H1 (cell line): ENCODE measurements around the gene PTPRT. TPM values are rescaled to one million over a fixed set of nuclear protein-coding genes. Genes with fewer than 3 reads are reported as not detected.

Source experiments
- CTCF ChIA-PET: fragments of 300-600 bp; sonication (Branson Sonifier 250); formaldehyde crosslinking; loops from one replicate; lab custom pipeline; 2021; ENCODE audit not compliant: partially characterized antibody; lab: Charles Lee
- POLR2A ChIA-PET: fragments of 300-600 bp; sonication (Branson Sonifier 250); formaldehyde crosslinking; loops from one replicate; lab custom pipeline; 2021; ENCODE audit warnings: inconsistent platforms; ENCODE audit not compliant: partially characterized antibody; lab: Charles Lee
- DNase-seq, 2 experiments: peaks; one replicate each; pipeline versions ENCODE4 v3.0.0 to v3.0.0-alpha.2; 2010 to 2022; ENCODE audit warnings: low spot score in 2 of 2, low read depth in 1 of 2, mixed read lengths in 1 of 2
- FAIRE-seq: peaks from 2 replicates; lab custom pipeline; 2011; peaks lifted over from hg19 to GRCh38; lab: Jason Lieb, UNC
- H2AFZ ChIP-seq: 2 replicates; pipeline ENCODE4 v1.8.1; 2012; ENCODE audit warnings: low read length, inconsistent platforms
- H2AK5ac ChIP-seq: 2 replicates; pipeline ENCODE4 v1.6.1; 2013; ENCODE audit warnings: low read depth, low read length
- H2BK120ac ChIP-seq: replicated peaks from 2 replicates; pipeline ENCODE3; 2013; ENCODE audit warnings: low read depth, low read length, inconsistent platforms
- H2BK12ac ChIP-seq: 2 replicates; pipeline ENCODE4 v1.6.1; 2013; ENCODE audit warnings: low read depth, low read length
- H2BK15ac ChIP-seq: 2 replicates; pipeline ENCODE4 v1.6.1; 2013; ENCODE audit warnings: low read length
- H2BK20ac ChIP-seq: 2 replicates; pipeline ENCODE4 v1.6.1; 2013; ENCODE audit warnings: low read length
- H2BK5ac ChIP-seq: 2 replicates; pipeline ENCODE4 v1.6.1; 2013; ENCODE audit warnings: low read depth, low read length
- H3K14ac ChIP-seq: 2 replicates; pipeline ENCODE4 v1.6.1; 2013; ENCODE audit warnings: inconsistent platforms; ENCODE audit not compliant: insufficient read length
- H3K18ac ChIP-seq: 2 replicates; pipeline ENCODE4 v1.6.1; 2013; ENCODE audit warnings: low read length; ENCODE audit errors: extremely low read depth
- H3K23ac ChIP-seq: 2 replicates; pipeline ENCODE4 v1.6.1; 2013; ENCODE audit warnings: inconsistent platforms; ENCODE audit not compliant: insufficient read length
- H3K23me2 ChIP-seq: 2 replicates; pipeline ENCODE4 v1.6.1; 2013; ENCODE audit warnings: low read depth, low read length
- H3K27ac ChIP-seq: 2 replicates; pipeline ENCODE4 v1.6.1; 2011; ENCODE audit warnings: low read depth, low read length, inconsistent platforms
- H3K27me3 ChIP-seq, 4 experiments: replicated peaks in 1 of 4; 1 replicate in 1 of 4; 2 replicates in 3 of 4; pipeline versions ENCODE4 v1.6.1 to v1.8.1; 2011 to 2013; ENCODE audit warnings: low read length in 3 of 4, mild to moderate bottlenecking in 3 of 4, inconsistent platforms in 2 of 4, mixed read lengths in 2 of 4, moderate library complexity in 1 of 4; ENCODE audit not compliant: control insufficient read depth in 3 of 4, insufficient read depth in 3 of 4; ENCODE audit errors: extremely low read depth in 1 of 4
- H3K36me3 ChIP-seq, 4 experiments: 2 replicates each; pipeline versions ENCODE4 v1.6.1 to v1.8.1; 2011 to 2013; ENCODE audit warnings: mild to moderate bottlenecking in 4 of 4, low read length in 3 of 4, moderate library complexity in 2 of 4, control low read depth in 1 of 4, inconsistent platforms in 1 of 4; ENCODE audit not compliant: insufficient read depth in 4 of 4, control insufficient read depth in 2 of 4
- H3K4ac ChIP-seq: replicated peaks from 2 replicates; pipeline ENCODE3; 2013; ENCODE audit warnings: low read length, low read depth, mixed read lengths, inconsistent platforms; ENCODE audit not compliant: insufficient read length
- H3K4me1 ChIP-seq, 4 experiments: replicated peaks in 1 of 4; 1 replicate in 1 of 4; 2 replicates in 3 of 4; pipeline versions ENCODE4 v1.6.1 to v1.8.1; 2011 to 2013; ENCODE audit warnings: low read length in 3 of 4, inconsistent platforms in 2 of 4, mixed read lengths in 1 of 4; ENCODE audit not compliant: insufficient read depth in 4 of 4, control insufficient read depth in 3 of 4
- H3K4me2 ChIP-seq, 2 experiments: 2 replicates each; pipeline versions ENCODE4 v1.6.1 to v1.8.1; 2011 to 2013; ENCODE audit warnings: low read depth in 2 of 2, low read length in 2 of 2, control low read depth in 1 of 2, inconsistent platforms in 1 of 2, mild to moderate bottlenecking in 1 of 2; ENCODE audit not compliant: insufficient read depth in 1 of 2
- H3K4me3 ChIP-seq, 4 experiments: fragments of 200-600, 300-600 bp in 1 of 4; sonication (generic), shearing (Covaris generic), sonication (Bioruptor Twin) in 1 of 4; 2 replicates each; pipeline versions ENCODE4 v1.5.1 to v1.8.1; 2011 to 2016; ENCODE audit warnings: low read length in 4 of 4, low read depth in 3 of 4, control low read depth in 2 of 4, inconsistent platforms in 2 of 4, mild to moderate bottlenecking in 2 of 4, mixed read lengths in 1 of 4, moderate library complexity in 1 of 4; ENCODE audit not compliant: insufficient read depth in 2 of 4; ENCODE audit errors: extremely low read depth in 1 of 4
- H3K56ac ChIP-seq: replicated peaks from 2 replicates; pipeline ENCODE3; 2013; ENCODE audit warnings: low read depth, mild to moderate bottlenecking, mixed read lengths, low read length, inconsistent platforms; ENCODE audit not compliant: insufficient read length
- H3K79me1 ChIP-seq: 2 replicates; pipeline ENCODE4 v1.6.1; 2013; ENCODE audit warnings: low read depth, low read length, control low read depth
- H3K79me2 ChIP-seq, 2 experiments: 2 replicates each; pipeline versions ENCODE4 v1.6.1 to v1.8.1; 2012 to 2013; ENCODE audit warnings: low read length in 2 of 2, mild to moderate bottlenecking in 2 of 2, inconsistent platforms in 1 of 2; ENCODE audit not compliant: insufficient read depth in 2 of 2, control insufficient read depth in 1 of 2
- H3K9ac ChIP-seq, 4 experiments: replicated peaks in 1 of 4; 1 replicate in 1 of 4; 2 replicates in 3 of 4; pipeline versions ENCODE4 v1.6.1 to v1.8.1; 2011 to 2013; ENCODE audit warnings: low read depth in 3 of 4, low read length in 3 of 4, control low read depth in 2 of 4, mild to moderate bottlenecking in 2 of 4, moderate library complexity in 2 of 4, inconsistent platforms in 1 of 4; ENCODE audit errors: extremely low read depth in 1 of 4
- H3K9me3 ChIP-seq, 2 experiments: 2 replicates each; pipeline versions ENCODE4 v1.6.1 to v1.8.1; 2012 to 2013; ENCODE audit warnings: mild to moderate bottlenecking in 2 of 2, moderate library complexity in 2 of 2, control low read depth in 1 of 2, inconsistent platforms in 1 of 2, low read depth in 1 of 2, low read length in 1 of 2, mixed read lengths in 1 of 2; ENCODE audit not compliant: insufficient read depth in 2 of 2
- H4K20me1 ChIP-seq, 2 experiments: replicated peaks in 1 of 2; 2 replicates each; pipeline versions ENCODE3 to v1.8.1; 2011 to 2013; ENCODE audit warnings: inconsistent platforms in 2 of 2, low read length in 2 of 2, mild to moderate bottlenecking in 1 of 2; ENCODE audit not compliant: insufficient read depth in 2 of 2, control insufficient read depth in 1 of 2
- H4K5ac ChIP-seq: 2 replicates; pipeline ENCODE4 v1.6.1; 2013; ENCODE audit warnings: low read length, low read depth, mixed read lengths, inconsistent platforms; ENCODE audit not compliant: insufficient read length
- H4K8ac ChIP-seq: 2 replicates; pipeline ENCODE4 v1.8.0; 2013; ENCODE audit warnings: mild to moderate bottlenecking, moderate library complexity, low read length, inconsistent platforms; ENCODE audit not compliant: insufficient read depth; ENCODE audit errors: extremely low read depth
- H4K91ac ChIP-seq: replicated peaks from 2 replicates; pipeline ENCODE3; 2013; ENCODE audit warnings: low read length, mixed read lengths, inconsistent platforms; ENCODE audit not compliant: insufficient read length
- ATF2 ChIP-seq: IDR thresholded peaks from 2 replicates; pipeline ENCODE4 v1.6.1; 2012; ENCODE audit warnings: low read length, inconsistent platforms
- BCL11A ChIP-seq, 2 experiments: IDR thresholded peaks; one replicate each; pipeline ENCODE4 v1.6.1; 2011; ENCODE audit warnings: low read depth in 2 of 2, low read length in 2 of 2, mild to moderate bottlenecking in 2 of 2
- MAFK ChIP-seq: IDR thresholded peaks from 2 replicates; pipeline ENCODE4 v1.6.1; 2012; ENCODE audit warnings: low read depth, mild to moderate bottlenecking, improper control_type of control experiment, low read length
- USF2 ChIP-seq: IDR thresholded peaks from 2 replicates; pipeline ENCODE4 v1.6.1; 2011; ENCODE audit warnings: low read length, improper control_type of control experiment
- WGBS, 2 experiments: shearing (Covaris generic) in 1 of 2; methylation state at CpG; one replicate each; pipeline versions ENCODE4 v1.1.6 to v1.1.7; 2013 to 2015; ENCODE audit warnings: low lambda C conversion rate in 2 of 2, mixed read lengths in 2 of 2, inconsistent platforms in 1 of 2, low coverage in 1 of 2, missing lambda C conversion rate in 1 of 2; ENCODE audit not compliant: insufficient replicate concordance in 2 of 2, insufficient coverage in 1 of 2, insufficient read length in 1 of 2; ENCODE audit errors: extremely low coverage in 1 of 2, missing lambda C conversion rate in 1 of 2; 5-methylcytosine and 5-hydroxymethylcytosine counted together
- polyA plus RNA-seq, 7 experiments: library from polyadenylated mRNA; depleted of rRNA in 3 of 7; stranded (reverse) in 5 of 7; unstranded in 2 of 7; fragments of >200 nt in 5 of 7; fragments of 200-250 nt in 2 of 7; gene quantifications; 1 replicate in 5 of 7; 2 replicates in 1 of 7; 4 replicates in 1 of 7; pipeline versions ENCODE4 v1.2.1 to v1.2.3, GENCODE V29; 2011 to 2013; ENCODE audit warnings: missing spikeins in 2 of 7, mixed read lengths in 2 of 7
- total RNA-seq: library from RNA; stranded (reverse); fragmentation: NEBNext Ultra II Directional; extraction: Animal tissue kit (Norgen Biotek cat#: 25700); gene quantifications from 2 replicates; pipeline ENCODE4 v1.2.1, GENCODE V29; 2021
- TF ChIP-seq, protein P1 (sequence below): IDR thresholded peaks from 2 replicates; pipeline ENCODE4 v1.6.1; 2012; ENCODE audit warnings: inconsistent platforms

PTPRT gene
- total and polyA plus RNA-seq, 2 of the 8 experiments (the other 6 are each of a cell fraction or from before 2014, with no cell fraction given) = 0.33 to 1.8 TPM

- POLR2A ChIA-PET = no interaction called here
- H3K9ac ChIP-seq = no peak overlapping the region
- H2AFZ ChIP-seq = no peak overlapping the region
- H3K79me2 ChIP-seq = no peaks in the 10 kb centered on the region
- CTCF ChIA-PET = interaction anchor here (1.0 to 1.1 kb wide), 2 partner anchors 27 to 28 kb away, joined by 3 to 4 read pairs; no protein-coding TSS in a partner anchor
- H2BK5ac ChIP-seq = no peak overlapping the region
- no peak overlapping the region for H2AK5ac ChIP-seq
- peaks cover 0 to 2% (median 0%) of the 10 kb centered on the region in 4 experiments; a peak in 4 of 7 replicates for H3K4me1 ChIP-seq
- H3K9me3 ChIP-seq = no peaks in the 10 kb centered on the region
- H3K18ac ChIP-seq = no peak overlapping the region
- no peak overlapping the region for H2BK120ac ChIP-seq
- no peak overlapping the region for H3K4ac ChIP-seq
- H3K4me3 ChIP-seq = no peak overlapping the region
- H4K91ac ChIP-seq = no peak overlapping the region
- no peak overlapping the region for H2BK15ac ChIP-seq
- DNase-seq = no peak
- no peaks in the 10 kb centered on the region; the same call in 1 of the 2 replicates for H3K23me2 ChIP-seq
- no peak overlapping the region for H3K27ac ChIP-seq
- no peaks in the 10 kb centered on the region for H4K20me1 ChIP-seq
- H4K8ac ChIP-seq = no peak overlapping the region
- no peak overlapping the region for H2BK12ac ChIP-seq
- no peak overlapping the region for H3K14ac ChIP-seq
- H4K5ac ChIP-seq = no peak overlapping the region
- no peak overlapping the region for H3K56ac ChIP-seq
- H3K36me3 ChIP-seq = no peaks in the 10 kb centered on the region
- H3K27me3 ChIP-seq = no peaks in the 10 kb centered on the region
- 72% methylated on average over 2 of the region's 2 CpGs; no CpG with 5 or more reads in 1 of the 2 experiments for WGBS, 2 experiments
- H3K4me2 ChIP-seq = no peak overlapping the region
- TF ChIP-seq BCL11A (IDR thresholded peaks at IDR 0.05; ENCODE audit: low read depth in 2 of 2, low read length in 2 of 2) = no peak
- no peak for TF ChIP-seq ATF2
- TF ChIP-seq MAFK = no peak
- TF ChIP-seq, protein P1, sequence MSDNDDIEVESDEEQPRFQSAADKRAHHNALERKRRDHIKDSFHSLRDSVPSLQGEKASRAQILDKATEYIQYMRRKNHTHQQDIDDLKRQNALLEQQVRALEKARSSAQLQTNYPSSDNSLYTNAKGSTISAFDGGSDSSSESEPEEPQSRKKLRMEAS = no peak
- no peak for TF ChIP-seq USF2
- H3K23ac ChIP-seq = no peak overlapping the region
- no peak overlapping the region for H2BK20ac ChIP-seq
- no peaks in the 10 kb centered on the region for H3K79me1 ChIP-seq
- FAIRE-seq = no peak
Measured at GRCh38 chr20:42274986-42275385, 914.7 kb downstream of the PTPRT start.
